Bronchial epithelial cell (primary cell): ENCODE measurements around the gene ELF1. TPM values are rescaled to one million over a fixed set of nuclear protein-coding genes. Genes with fewer than 3 reads are reported as not detected.

ENCODE experiments used
- DNase-seq: peaks from one replicate; pipeline ENCODE4 v3.0.0-alpha.2; 2010; ENCODE audit warnings: low read depth
- FAIRE-seq: peaks from 2 replicates; lab custom pipeline; 2011; peaks lifted over from hg19 to GRCh38; lab: Jason Lieb, UNC
- H3K27me3 ChIP-seq: 2 replicates; pipeline ENCODE4 v1.5.1; 2011; ENCODE audit warnings: low read length; ENCODE audit not compliant: control insufficient read depth, insufficient read depth
- H3K36me3 ChIP-seq: 2 replicates; pipeline ENCODE4 v1.5.1; 2011; ENCODE audit warnings: low read length; ENCODE audit not compliant: control insufficient read depth, insufficient read depth
- H3K4me3 ChIP-seq: 2 replicates; pipeline ENCODE4 v1.5.1; 2011; ENCODE audit warnings: mild to moderate bottlenecking, low read depth, low read length, control low read depth
- total RNA-seq: library from RNA; depleted of rRNA; stranded (reverse); fragments of >200 nt; gene quantifications from 2 replicates; pipeline ENCODE4 v1.2.1, GENCODE V29; 2014
- TF ChIP-seq, protein P1 (sequence below): IDR thresholded peaks from 2 replicates; pipeline ENCODE4 v1.5.1; 2011; ENCODE audit warnings: mild to moderate bottlenecking, moderate library complexity, low read length, control low read depth, inconsistent platforms; ENCODE audit not compliant: insufficient read depth, severe bottlenecking

Gene ELF1
- 57.7 and 71.3 TPM in 2 replicates for total RNA-seq

DNA sequence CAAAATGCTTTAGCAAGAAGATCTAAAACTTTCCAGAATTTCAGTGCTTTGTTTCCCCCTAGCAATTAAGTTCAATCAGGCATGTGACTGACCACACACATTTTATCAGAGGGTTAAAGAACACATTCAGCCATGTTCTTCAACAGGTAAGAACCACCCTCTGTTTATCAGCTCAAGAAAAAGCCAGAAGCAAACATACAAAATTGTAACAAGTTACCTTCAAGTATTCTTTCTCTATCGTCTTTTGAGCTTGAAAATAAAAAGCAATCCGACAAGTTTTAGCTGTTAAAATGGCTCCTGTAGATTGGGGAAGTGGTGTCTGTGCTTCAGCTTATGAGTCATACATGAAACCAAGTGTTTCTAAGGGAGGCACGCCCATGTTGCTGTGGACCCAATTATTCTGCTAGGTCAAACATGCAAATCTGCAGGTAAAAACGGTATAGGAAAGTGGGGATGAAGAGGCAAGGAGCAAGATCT is at the start of gene ELF1:
ELF1 (minus strand) TSS at position 306 of the 477 bp plus-strand sequence. CDS start 37,262 bp downstream, outside the sequence.
- H3K27me3 ChIP-seq, result no peaks in the 10 kb centered on the region
- TF ChIP-seq, protein P1, sequence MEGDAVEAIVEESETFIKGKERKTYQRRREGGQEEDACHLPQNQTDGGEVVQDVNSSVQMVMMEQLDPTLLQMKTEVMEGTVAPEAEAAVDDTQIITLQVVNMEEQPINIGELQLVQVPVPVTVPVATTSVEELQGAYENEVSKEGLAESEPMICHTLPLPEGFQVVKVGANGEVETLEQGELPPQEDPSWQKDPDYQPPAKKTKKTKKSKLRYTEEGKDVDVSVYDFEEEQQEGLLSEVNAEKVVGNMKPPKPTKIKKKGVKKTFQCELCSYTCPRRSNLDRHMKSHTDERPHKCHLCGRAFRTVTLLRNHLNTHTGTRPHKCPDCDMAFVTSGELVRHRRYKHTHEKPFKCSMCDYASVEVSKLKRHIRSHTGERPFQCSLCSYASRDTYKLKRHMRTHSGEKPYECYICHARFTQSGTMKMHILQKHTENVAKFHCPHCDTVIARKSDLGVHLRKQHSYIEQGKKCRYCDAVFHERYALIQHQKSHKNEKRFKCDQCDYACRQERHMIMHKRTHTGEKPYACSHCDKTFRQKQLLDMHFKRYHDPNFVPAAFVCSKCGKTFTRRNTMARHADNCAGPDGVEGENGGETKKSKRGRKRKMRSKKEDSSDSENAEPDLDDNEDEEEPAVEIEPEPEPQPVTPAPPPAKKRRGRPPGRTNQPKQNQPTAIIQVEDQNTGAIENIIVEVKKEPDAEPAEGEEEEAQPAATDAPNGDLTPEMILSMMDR, result no peak
- H3K4me3 ChIP-seq, result peak within 1 kb of the TSS; percentile 46
- DNase-seq (peak; percentile 93), FAIRE-seq (no peak)
- H3K36me3 ChIP-seq, result no peaks in the 10 kb centered on the region

DNA sequence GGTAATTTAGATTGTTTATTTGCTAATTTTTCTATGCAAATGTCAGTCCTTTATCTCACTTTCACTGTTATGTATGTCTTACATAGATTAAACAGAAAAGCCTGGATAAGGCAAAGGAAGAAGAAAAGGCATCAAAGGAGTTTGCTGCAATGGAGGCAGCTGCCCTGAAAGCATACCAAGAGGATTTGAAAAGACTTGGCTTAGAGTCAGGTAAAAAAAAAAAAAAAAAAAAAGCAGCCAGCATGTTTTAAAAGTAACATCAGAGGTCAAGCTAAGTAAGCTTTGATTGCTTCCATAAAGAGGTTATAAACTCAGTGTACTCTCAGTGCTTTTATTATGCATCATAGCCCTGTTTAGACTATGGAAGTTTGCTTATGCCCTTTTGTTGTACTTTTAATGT is 46.0 kb upstream of the ELF1 start:
- TF ChIP-seq, protein P1, result no peak
- H3K4me3 ChIP-seq, result no peak overlapping the region
- no peaks in the 10 kb centered on the region for H3K27me3 ChIP-seq
- DNase-seq (no peak), FAIRE-seq (no peak)
- peaks cover 6% of the 10 kb centered on the region for H3K36me3 ChIP-seq

DNA sequence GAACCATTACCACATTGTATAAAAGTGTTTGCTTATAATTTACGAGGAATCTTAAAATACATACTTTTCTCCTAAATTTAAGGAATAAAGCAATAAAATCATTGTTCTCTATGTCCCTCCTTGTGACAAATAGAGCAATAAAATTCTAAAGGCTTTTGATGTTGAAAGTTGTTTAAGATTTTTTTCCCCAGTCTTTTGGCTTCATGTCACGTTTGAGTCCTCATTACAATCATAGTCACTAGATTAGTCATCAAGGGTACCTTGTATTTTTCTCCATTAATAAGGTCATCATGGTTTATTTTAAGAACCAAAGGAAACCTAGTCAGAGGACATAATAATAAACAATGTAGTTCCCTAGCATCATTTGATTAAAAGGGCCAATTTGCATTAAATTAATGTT is 45.4 kb upstream of the ELF1 start:
- Histone ChIP-seq H3K36me3 (peaks cover 6% of the 10 kb centered on the region), H3K27me3 (no peaks in the 10 kb centered on the region), H3K4me3 (no peak overlapping the region)
- FAIRE-seq (no peak), DNase-seq (peak; percentile 38)
- TF ChIP-seq, protein P1, result no peak

DNA sequence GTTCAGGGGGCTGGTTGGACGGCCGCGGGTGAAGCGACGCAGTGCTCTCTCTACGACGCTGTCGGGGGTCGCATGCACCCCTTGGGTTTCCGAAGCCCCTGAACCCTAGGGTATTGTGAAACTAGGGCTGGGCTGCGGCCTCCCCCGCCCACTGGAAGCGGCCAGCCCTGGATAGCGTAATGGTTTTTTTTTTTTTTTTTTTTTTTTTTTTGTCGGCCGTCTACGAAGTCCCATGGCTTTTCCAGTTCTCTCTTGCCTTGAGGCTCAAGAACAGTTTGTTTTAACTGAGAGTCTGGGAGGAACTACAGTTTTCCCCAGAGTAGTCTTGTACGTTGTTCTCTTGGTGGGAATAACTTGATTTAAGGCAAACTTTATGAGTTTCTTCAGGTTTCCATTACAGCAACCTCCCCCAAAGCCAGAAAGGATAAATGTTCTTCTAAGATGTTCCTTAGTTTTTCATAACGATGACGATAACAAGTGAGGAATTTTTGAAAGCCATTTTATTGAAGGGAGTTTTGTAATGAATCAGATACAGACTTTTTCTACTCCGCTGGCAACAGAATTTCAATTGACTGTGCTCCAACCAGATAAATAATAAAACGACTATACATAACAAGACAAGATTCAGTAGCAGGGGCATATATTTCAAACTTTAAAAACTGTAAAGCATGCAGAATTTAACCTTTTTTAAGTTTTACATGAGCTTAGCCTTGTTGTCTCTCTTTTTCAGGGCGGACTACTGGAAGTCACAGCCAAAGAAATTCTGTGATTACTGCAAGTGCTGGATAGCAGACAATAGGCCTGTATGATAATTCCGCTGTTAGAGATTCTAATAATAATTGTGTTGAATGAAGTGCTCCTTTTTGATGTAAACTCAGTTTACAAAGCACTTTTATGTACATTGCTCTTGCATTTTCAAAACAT is 43.1 kb upstream of the ELF1 start:
- peaks cover 6% of the 10 kb centered on the region for H3K36me3 ChIP-seq
- DNase-seq (peak; percentile 78), FAIRE-seq (no peak)
- no peaks in the 10 kb centered on the region for H3K27me3 ChIP-seq
- TF ChIP-seq, protein P1, result no peak
- H3K4me3 ChIP-seq, result peak overlapping the region; percentile 98

DNA sequence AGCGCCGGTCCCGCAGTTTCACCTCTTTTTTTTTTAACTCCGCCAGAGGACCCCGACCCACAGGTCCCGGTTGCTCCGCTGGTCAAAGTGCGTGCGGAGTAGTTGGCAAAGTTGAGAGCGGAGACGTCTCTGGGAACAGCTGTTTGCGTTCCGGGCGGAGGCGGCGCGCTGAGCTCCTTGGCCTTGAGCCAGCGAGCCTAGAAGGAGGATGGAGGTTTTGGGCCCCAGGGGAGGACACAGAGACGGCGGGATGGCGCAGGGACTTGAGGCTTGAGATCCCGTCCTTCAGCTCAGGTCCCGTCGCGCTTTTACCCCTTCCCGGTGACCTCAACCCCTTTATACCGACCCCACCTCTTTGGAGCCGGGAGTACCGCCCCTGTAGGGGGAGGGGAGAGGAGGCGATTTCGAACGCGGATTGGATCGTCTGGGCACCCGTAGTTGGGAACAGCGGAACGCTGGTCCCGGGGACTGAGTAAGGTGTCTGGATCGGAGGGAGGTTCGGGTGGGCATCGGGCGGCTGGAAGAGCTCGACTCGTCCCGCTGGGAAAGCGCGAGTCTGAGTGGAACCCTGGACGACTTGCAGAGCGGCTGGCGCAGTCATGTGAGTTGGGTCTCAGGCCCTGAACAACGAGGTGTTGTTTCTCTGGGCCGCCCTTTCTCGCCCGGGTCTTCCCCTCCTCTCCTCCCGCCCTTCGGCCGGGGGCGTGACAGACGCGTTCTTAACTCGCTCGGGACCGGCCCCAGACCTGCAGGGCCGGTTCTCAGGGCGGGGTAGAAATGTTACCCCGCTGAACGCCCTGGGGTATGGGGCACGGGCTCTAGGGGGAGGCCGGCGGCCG is 42.2 kb upstream of the ELF1 start, which contains the start of gene WBP4:
WBP4 (plus strand) TSS at position 435 of the 839 bp plus-strand sequence; CDS start at position 600, 165 bp downstream.
- H3K36me3 ChIP-seq, result peaks cover 3% of the 10 kb centered on the region

More for the DNA sequence above, 42.2 kb upstream of the ELF1 start, which contains the start of gene WBP4:
- peak within 1 kb of the TSS; percentile 98 for H3K4me3 ChIP-seq
- peak; percentile 86 for DNase-seq
- TF ChIP-seq, protein P1, result peak; percentile 18
- H3K27me3 ChIP-seq, result no peaks in the 10 kb centered on the region
- FAIRE-seq, result no peak
